CD4-positive, alpha-beta T cell treated with Interleukin-10 for 1 hour (primary cell): ENCODE measurements around the gene SLC6A2.
"Not testable (repeated sequence)": the region's sequence is repeated elsewhere in the genome, so short reads cannot be mapped to it uniquely, and the experiment has no call there.

Experiments
- DNase-seq: peaks from one replicate; pipeline ENCODE4 v3.0.0-alpha.2; 2020

SLC6A2 gene

GRCh38 chr16:55655897-55656681, at the start of gene SLC6A2:
SLC6A2 (plus strand) TSS chr16:55655988; CDS start chr16:55656695, 707 bp downstream.
- no peak for DNase-seq

- no peak for DNase-seq
These were observed 42.0 kb upstream of the SLC6A2 start for GRCh38 chr16:55613613-55614335.

GRCh38 chr16:55615071-55615470, 40.7 kb upstream of the SLC6A2 start:
- DNase-seq, result no peak

- not testable (repeated sequence) for DNase-seq
These were observed 40.1 kb upstream of the SLC6A2 start for GRCh38 chr16:55615670-55616069.

- DNase-seq, result no peak
These were observed 34.0 kb upstream of the SLC6A2 start for GRCh38 chr16:55621771-55622170.

GRCh38 chr16:55622272-55622671, 33.5 kb upstream of the SLC6A2 start:
- DNase-seq, result no peak

GRCh38 chr16:55622930-55623561, 32.7 kb upstream of the SLC6A2 start:
- DNase-seq, result no peak

GRCh38 chr16:55623640-55624039, 32.1 kb upstream of the SLC6A2 start:
- no peak for DNase-seq

- no peak for DNase-seq
These were observed 31.1 kb upstream of the SLC6A2 start for GRCh38 chr16:55624696-55625095.

- DNase-seq, result no peak
These were observed 29.9 kb upstream of the SLC6A2 start for GRCh38 chr16:55625843-55626242.

GRCh38 chr16:55628306-55628968, 27.4 kb upstream of the SLC6A2 start:
- no peak for DNase-seq

- no peak for DNase-seq
These were observed 25.0 kb upstream of the SLC6A2 start for GRCh38 chr16:55630774-55631173.

GRCh38 chr16:55632259-55632658, 23.5 kb upstream of the SLC6A2 start:
- no peak for DNase-seq

GRCh38 chr16:55634193-55634592, 21.6 kb upstream of the SLC6A2 start:
- no peak for DNase-seq

- DNase-seq, result no peak
These were observed 17.5 kb upstream of the SLC6A2 start for GRCh38 chr16:55638256-55638655.

GRCh38 chr16:55640701-55641327, 15.0 kb upstream of the SLC6A2 start:
- no peak for DNase-seq

- no peak for DNase-seq
These were observed 14.2 kb upstream of the SLC6A2 start for GRCh38 chr16:55641430-55642056.

GRCh38 chr16:55642611-55643010, 13.2 kb upstream of the SLC6A2 start:
- DNase-seq, result no peak

GRCh38 chr16:55643161-55643970, 12.4 kb upstream of the SLC6A2 start:
- no peak for DNase-seq

- DNase-seq, result no peak
These were observed 9.8 kb upstream of the SLC6A2 start for GRCh38 chr16:55645986-55646385.

- DNase-seq, result no peak
These were observed 8.4 kb upstream of the SLC6A2 start for GRCh38 chr16:55647343-55647742.
